ENCODE results near the gene MELTF. TPM values are rescaled to one million over a fixed set of nuclear protein-coding genes. Genes with fewer than 3 reads are reported as not detected.
A peak's percentile ranks its signal among the peaks of the same experiment; 100 is the strongest.

Gene MELTF
- total and polyA plus RNA-seq, 9 of the 15 experiments (the other 6 are each of a cell fraction or from before 2014, with no cell fraction given), result 0.35 to 10.5 (median 4.5) TPM

DNA sequence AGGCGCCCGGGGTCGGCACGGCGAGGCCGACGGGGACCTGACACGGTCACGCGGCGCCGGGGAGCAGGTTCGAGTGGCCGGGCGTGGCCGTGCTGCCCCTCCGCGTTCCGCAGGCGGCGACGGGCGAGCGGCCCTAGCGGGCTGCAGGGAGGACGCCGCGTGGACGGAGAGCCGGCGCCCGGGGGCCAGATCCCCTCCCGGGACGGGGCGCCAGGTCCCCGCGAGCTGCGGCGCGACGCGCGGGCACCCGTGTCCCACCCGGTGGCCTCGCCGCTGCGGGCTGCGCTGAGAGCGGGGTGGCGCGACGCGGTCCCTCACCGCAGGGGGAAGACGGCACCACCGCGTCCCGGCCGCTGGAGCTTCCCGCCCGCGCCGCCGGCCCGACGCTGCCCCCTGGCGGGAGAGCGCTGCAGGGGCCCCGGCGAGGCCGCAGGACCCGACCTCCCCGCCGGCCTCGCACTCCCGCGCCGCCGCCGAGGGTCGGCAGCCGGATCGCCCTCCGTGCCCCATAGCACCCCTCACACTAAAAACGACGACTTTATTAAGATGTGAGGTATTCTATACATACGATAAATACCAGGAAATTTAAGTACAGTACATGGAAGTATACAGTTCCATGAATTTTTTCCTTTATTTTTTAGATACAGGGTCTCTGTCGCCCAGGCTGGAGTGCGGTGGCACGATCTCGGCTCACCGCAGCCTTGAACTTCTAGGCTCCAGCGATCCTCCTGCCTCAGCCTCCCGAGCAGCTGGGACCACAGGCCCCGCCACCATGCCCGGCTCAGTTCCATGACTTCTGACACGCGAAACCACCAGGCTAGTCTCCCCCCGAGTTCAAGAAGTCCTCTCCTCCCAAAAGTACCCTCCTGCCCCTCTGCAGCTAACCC lies 59.7 kb downstream of the MELTF start (continued):
- 0 out of 2 replicates have a peak, but pooled peaks have one; percentile 25 for TF ChIP-seq ETV5 (CRISPR knock-in tag; IDR thresholded peaks at IDR 0.05; ENCODE audit: low read depth)
- TF ChIP-seq NR3C1 (CRISPR knock-in tag; IDR thresholded peaks at IDR 0.05), result 0 out of 2 replicates have a peak, but pooled peaks have one; percentile 20
- TF ChIP-seq FOXK1 (CRISPR knock-in tag; IDR thresholded peaks at IDR 0.05; ENCODE audit: borderline replicate concordance), result no peak

- Histone ChIP-seq H3K4me1 (replicated peaks in 1 of 2; ENCODE audit: control insufficient read depth in 2 of 2, insufficient read depth in 2 of 2, low read length in 2 of 2) (peaks cover 15 to 28% of the 10 kb centered on the region in 2 experiments; a peak in 4 of 5 replicates), H3K9me1 (ENCODE audit: control insufficient read depth, insufficient read depth, low read length) (no peaks in the 10 kb centered on the region), H3K79me2 (ENCODE audit: control insufficient read depth, insufficient read depth, low read length) (peaks cover 12% of the 10 kb centered on the region; the same call in 2 of the 3 replicates), H3K9ac (ENCODE audit: insufficient read depth in 1 of 2, low read depth in 2 of 2, low read length in 2 of 2) (peak overlapping the region; percentile 90 to 96), H3K27me3 (ENCODE audit: control insufficient read depth in 2 of 2, insufficient read depth in 2 of 2, low read length in 2 of 2) (no peaks in the 10 kb centered on the region), H3K4me2 (ENCODE audit: insufficient read depth, low read length) (peak overlapping the region; percentile 77), H3K27ac (ENCODE audit: extremely low read depth, low read depth, low read length) (peak overlapping the region; percentile 94), H3K4me3 (peak overlapping the region; percentile 71), H4K20me1 (replicated peaks; ENCODE audit: control insufficient read depth, insufficient read depth, low read length) (no peaks in the 10 kb centered on the region), H2AFZ (ENCODE audit: low read depth, low read length) (peak overlapping the region; percentile 92), H3K36me3 (ENCODE audit: control insufficient read depth, insufficient read depth, low read length) (peaks cover 8% of the 10 kb centered on the region; the same call in 1 of the 3 replicates), H3K9me3 (replicated peaks; ENCODE audit: control insufficient read depth, insufficient read depth, low read depth, low read length) (peaks cover 3% of the 10 kb centered on the region; the same call in 1 of the 2 replicates)
- in situ Hi-C loops (cut with MboI), result no loop called here
- intact Hi-C loops (cut with micrococcal nuclease), result no loop called here
- peak; percentile 61 to 70 (median 67) for DNase-seq (ENCODE audit: extremely low read depth in 1 of 4, low spot score in 3 of 4)
- BruUV-seq (replicated peaks), result no TSS peak
- POLR2A ChIA-PET, result interaction anchor here (0.6 to 1.4 kb wide), 5 partner anchors 11 to 27 kb away, joined by 3 to 5 read pairs (median 3); no protein-coding TSS in a partner anchor
- WGBS (ENCODE audit: insufficient coverage, low coverage, missing lambda C conversion rate), result under 1% methylated on average over 45 of the region's 72 CpGs
- CTCF ChIA-PET (ENCODE audit: low intra/inter-chr PET ratio), result interaction anchor here (0.8 to 2.7 kb wide), 5 partner anchors 28 to 360 kb away, joined by 3 to 10 read pairs (median 6); no protein-coding TSS in a partner anchor
- no peak for FAIRE-seq
- ATAC-seq, result peak; percentile 61
- TF ChIP-seq TBL1XR1 (IDR thresholded peaks at IDR 0.05; ENCODE audit: low read length in 2 of 2) (no peak), FOXK2 (conservative IDR thresholded peaks at IDR 0.05 in 1 of 2, IDR thresholded peaks at IDR 0.05 in 1 of 2; ENCODE audit: low read depth in 2 of 2) (no peak), TSC22D4 (tag; IDR thresholded peaks at IDR 0.05) (no peak), ELK1 (CRISPR knock-in tag; IDR thresholded peaks at IDR 0.05) (no peak), ESRRB (CRISPR knock-in tag; IDR thresholded peaks at IDR 0.05; ENCODE audit: borderline replicate concordance) (no peak), DIDO1 (tag; IDR thresholded peaks at IDR 0.05; ENCODE audit: low read depth) (no peak), CC2D1A (IDR thresholded peaks at IDR 0.05) (no peak), HDGF (IDR thresholded peaks at IDR 0.05) (no peak), MTF1 (CRISPR knock-in tag; IDR thresholded peaks at IDR 0.05; ENCODE audit: borderline replicate concordance) (peak; percentile 67; the same call in 1 of the 2 replicates), XRCC4 (IDR thresholded peaks at IDR 0.05; ENCODE audit: extremely low read depth, insufficient read depth, insufficient read length) (no peak), E4F1 (CRISPR knock-in tag; IDR thresholded peaks at IDR 0.05; ENCODE audit: borderline replicate concordance) (no peak)
These were observed 60.4 kb downstream of the MELTF start for GRCh38 chr3:196969134-196969659.

All from K562 (cell line).